ENCODE data around the gene SEPSECS. TPM values are rescaled to one million over a fixed set of nuclear protein-coding genes. Genes with fewer than 3 reads are reported as not detected.

The SEPSECS gene
- total RNA-seq, 1 donor from 2014 or later: 4.2 TPM

- TF ChIP-seq CTCF (IDR thresholded peaks at IDR 0.05) (no peak), POLR2A (IDR thresholded peaks at IDR 0.05) (no peak), POLR2AphosphoS5 (IDR thresholded peaks at IDR 0.05; ENCODE audit: insufficient read depth in 1 of 2, low read depth in 1 of 2) (no peak)
- intact Hi-C loops (cut with DNase I): loop anchor here (5.0 kb wide), 1 partner anchor 69 kb away; the partner anchor contains the start of gene PI4K2B
Measured at GRCh38 chr4:25163196-25163595, 2.9 kb upstream of the SEPSECS start.

GRCh38 chr4:25162566-25162965 is 2.3 kb upstream of the SEPSECS start:
- intact Hi-C loops (cut with DNase I): loop anchor here (5.0 kb wide), 1 partner anchor 70 kb away; the partner anchor contains the start of gene PI4K2B
- Histone ChIP-seq H3K4me1 (peaks cover 23% of the 10 kb centered on the region), H3K4me3 (no peak overlapping the region), H3K27me3 (no peaks in the 10 kb centered on the region), H3K36me3 (no peaks in the 10 kb centered on the region), H3K9me3 (no peaks in the 10 kb centered on the region), H3K27ac (no peak overlapping the region)
- no peak for DNase-seq (ENCODE audit: extremely low spot score in 2 of 2)
- TF ChIP-seq CTCF (IDR thresholded peaks at IDR 0.05) (no peak), POLR2A (IDR thresholded peaks at IDR 0.05) (no peak), POLR2AphosphoS5 (IDR thresholded peaks at IDR 0.05; ENCODE audit: insufficient read depth in 1 of 2, low read depth in 1 of 2) (no peak)

More at GRCh38 chr4:25163196-25163595, 2.9 kb upstream of the SEPSECS start:
- Histone ChIP-seq H3K36me3 (no peaks in the 10 kb centered on the region), H3K4me1 (peaks cover 23% of the 10 kb centered on the region), H3K9me3 (no peaks in the 10 kb centered on the region), H3K4me3 (no peak overlapping the region), H3K27ac (no peak overlapping the region), H3K27me3 (no peaks in the 10 kb centered on the region)
- no peak for DNase-seq (ENCODE audit: extremely low spot score in 2 of 2)

DNA sequence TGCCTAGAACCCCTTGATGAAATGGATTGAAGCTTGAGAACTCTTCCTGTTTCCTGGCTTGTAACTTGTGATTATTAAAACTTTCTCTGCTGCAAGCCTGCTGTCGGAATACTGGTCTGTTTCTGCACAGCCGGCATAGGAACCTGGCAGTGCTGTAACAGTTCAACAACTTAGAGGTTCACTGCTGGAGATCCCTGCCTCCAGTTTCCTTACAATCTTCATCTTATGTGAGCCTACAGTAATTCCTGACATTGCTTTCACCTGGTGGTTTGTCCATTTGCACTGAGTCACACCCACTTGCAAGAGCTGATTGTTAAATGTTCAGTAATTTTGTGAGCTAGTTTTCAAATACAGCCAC is 1.3 kb upstream of the SEPSECS start:
- intact Hi-C loops (cut with DNase I): loop anchor here (5.0 kb wide), 1 partner anchor 71 kb away; the partner anchor contains the start of gene PI4K2B
- H3K4me1 ChIP-seq: peaks cover 23% of the 10 kb centered on the region
- H3K27me3 ChIP-seq: no peaks in the 10 kb centered on the region
- TF ChIP-seq POLR2A (IDR thresholded peaks at IDR 0.05) (no peak), POLR2AphosphoS5 (IDR thresholded peaks at IDR 0.05; ENCODE audit: insufficient read depth in 1 of 2, low read depth in 1 of 2) (no peak), CTCF (IDR thresholded peaks at IDR 0.05) (no peak)
- H3K9me3 ChIP-seq: no peaks in the 10 kb centered on the region
- H3K27ac ChIP-seq: peak overlapping the region; percentile 89
- H3K36me3 ChIP-seq: no peaks in the 10 kb centered on the region
- no peak for DNase-seq (ENCODE audit: extremely low spot score in 2 of 2)
- peak overlapping the region; percentile 69 to 82 for H3K4me3 ChIP-seq

GRCh38 chr4:25160714-25161592 is 704 bp upstream of the SEPSECS start:
- H3K27me3 ChIP-seq: no peaks in the 10 kb centered on the region
- intact Hi-C loops (cut with DNase I): loop anchor here (5.0 kb wide), 1 partner anchor 71 kb away; the partner anchor contains the start of gene PI4K2B

More at GRCh38 chr4:25160714-25161592, 704 bp upstream of the SEPSECS start:
- Histone ChIP-seq H3K9me3 (no peaks in the 10 kb centered on the region), H3K36me3 (peaks cover 0 to 3% of the 10 kb centered on the region in 2 donors), H3K27ac (peak overlapping the region; percentile 89), H3K4me1 (peaks cover 23% of the 10 kb centered on the region), H3K4me3 (peak overlapping the region; percentile 69 to 82)
- DNase-seq (ENCODE audit: extremely low spot score in 2 of 2): no peak
- TF ChIP-seq CTCF (IDR thresholded peaks at IDR 0.05) (no peak), POLR2AphosphoS5 (IDR thresholded peaks at IDR 0.05; ENCODE audit: insufficient read depth in 1 of 2, low read depth in 1 of 2) (no peak), POLR2A (IDR thresholded peaks at IDR 0.05) (peak in 1 of 2 donors; percentile 73)

All from vagina (tissue), 2 donors.